ENCODE results near the gene PRAMEF18.
"Not testable (repeated sequence)": the region's sequence is repeated elsewhere in the genome, so short reads cannot be mapped to it uniquely, and the experiment has no call there.

Gene PRAMEF18

DNA sequence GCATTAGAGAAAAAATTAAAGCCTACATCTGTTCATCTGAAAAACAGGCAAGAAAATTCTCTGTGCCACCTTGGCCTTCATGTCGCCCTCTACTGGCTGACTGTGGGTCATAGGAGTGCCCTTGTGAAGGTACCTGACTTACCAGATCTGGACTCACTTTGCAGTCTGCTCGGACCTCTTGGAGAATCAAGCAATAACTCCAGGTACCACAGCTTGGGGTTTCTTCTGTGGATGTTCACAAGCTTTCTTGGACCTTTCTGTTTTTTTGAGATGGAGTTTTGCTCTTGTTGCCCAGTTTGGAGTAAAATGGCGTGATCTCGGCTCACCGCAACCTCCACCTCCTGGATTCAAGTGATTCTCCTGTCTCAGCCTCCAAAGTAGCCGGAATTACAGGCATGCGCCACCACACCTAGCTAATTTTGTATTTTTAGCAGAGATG, 2.4 kb upstream of the PRAMEF18 start:
- Histone ChIP-seq H3K9ac (ENCODE audit: insufficient read length) (no peak overlapping the region), H3K36me3 (ENCODE audit: insufficient read depth, low read length) (no peaks in the 10 kb centered on the region), H3K4me3 (no peak overlapping the region), H3K27ac (no peak overlapping the region), H3K9me3 (ENCODE audit: low read depth, low read length) (no peaks in the 10 kb centered on the region)
- no peak for DNase-seq (ENCODE audit: low read depth, low spot score)
- no peak for TF ChIP-seq EZH2 (IDR thresholded peaks at IDR 0.05)
- no peak for TF ChIP-seq POLR2AphosphoS5 (IDR thresholded peaks at IDR 0.05; ENCODE audit: borderline replicate concordance, low read depth, low read length)
- no peak for TF ChIP-seq FOXP2 (optimal IDR thresholded peaks at IDR 0.05; ENCODE audit: control extremely low read depth, extremely low read length, insufficient read depth)

DNA sequence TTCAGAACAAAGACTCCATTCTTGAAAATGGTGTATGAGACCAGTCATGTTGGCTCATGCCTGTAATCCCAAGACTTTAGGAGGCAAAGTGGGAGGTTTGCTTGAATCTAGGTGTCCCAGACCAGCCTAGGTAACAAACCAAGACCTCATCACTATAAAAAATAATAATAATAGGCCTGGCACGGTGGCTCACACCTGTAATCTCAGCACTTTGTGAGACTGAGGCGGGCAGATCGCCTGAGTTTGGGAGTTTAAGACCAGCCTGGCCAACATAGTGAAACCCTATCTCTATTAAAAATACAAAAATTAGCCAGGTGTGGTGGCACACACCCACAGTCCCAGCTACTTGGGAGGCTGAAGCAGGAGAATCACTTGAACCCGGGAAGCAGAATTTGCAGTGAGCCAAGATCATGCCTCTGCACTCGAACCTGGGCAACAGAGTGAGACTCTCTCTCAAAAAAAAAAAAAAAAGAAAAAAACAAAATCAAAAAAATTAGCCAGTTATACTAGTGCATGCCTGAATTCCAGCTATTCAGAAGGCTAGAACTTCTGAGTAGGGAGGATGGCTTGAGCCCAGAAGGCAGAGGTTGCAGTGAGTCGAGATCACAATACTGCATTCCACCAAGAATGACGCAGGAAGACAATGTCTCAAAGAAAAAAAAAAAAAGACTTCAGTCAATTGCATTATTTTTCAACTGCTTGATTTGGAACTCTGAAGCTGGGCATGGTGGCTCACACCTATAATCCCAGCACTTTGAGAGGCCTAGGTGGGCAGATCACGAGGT, 1.5 kb upstream of the PRAMEF18 start:
- H3K27ac ChIP-seq; H3K9ac ChIP-seq (ENCODE audit: insufficient read length); H3K36me3 ChIP-seq (ENCODE audit: insufficient read depth, low read length); H3K4me3 ChIP-seq; DNase-seq (ENCODE audit: low read depth, low spot score); H3K9me3 ChIP-seq (ENCODE audit: low read depth, low read length): not testable (repeated sequence)

- Histone ChIP-seq H3K9ac (ENCODE audit: insufficient read length) (no peak overlapping the region), H3K36me3 (ENCODE audit: insufficient read depth, low read length) (no peaks in the 10 kb centered on the region), H3K27ac (no peak overlapping the region), H3K4me3 (no peak overlapping the region), H3K9me3 (ENCODE audit: low read depth, low read length) (no peaks in the 10 kb centered on the region)
- no peak for DNase-seq (ENCODE audit: low read depth, low spot score)
- TF ChIP-seq POLR2AphosphoS5 (IDR thresholded peaks at IDR 0.05; ENCODE audit: borderline replicate concordance, low read depth, low read length) (no peak), FOXP2 (optimal IDR thresholded peaks at IDR 0.05; ENCODE audit: control extremely low read depth, extremely low read length, insufficient read depth) (no peak), EZH2 (IDR thresholded peaks at IDR 0.05) (no peak)
Observed at GRCh38 chr1:13224480-13225060, 1.4 kb downstream of the PRAMEF18 start.

- H3K36me3 ChIP-seq (ENCODE audit: insufficient read depth, low read length); H3K9me3 ChIP-seq (ENCODE audit: low read depth, low read length); H3K9ac ChIP-seq (ENCODE audit: insufficient read length); H3K4me3 ChIP-seq; DNase-seq (ENCODE audit: low read depth, low spot score); H3K27ac ChIP-seq: not testable (repeated sequence)
Observed at GRCh38 chr1:13222788-13223187, 3.2 kb downstream of the PRAMEF18 start.

DNA sequence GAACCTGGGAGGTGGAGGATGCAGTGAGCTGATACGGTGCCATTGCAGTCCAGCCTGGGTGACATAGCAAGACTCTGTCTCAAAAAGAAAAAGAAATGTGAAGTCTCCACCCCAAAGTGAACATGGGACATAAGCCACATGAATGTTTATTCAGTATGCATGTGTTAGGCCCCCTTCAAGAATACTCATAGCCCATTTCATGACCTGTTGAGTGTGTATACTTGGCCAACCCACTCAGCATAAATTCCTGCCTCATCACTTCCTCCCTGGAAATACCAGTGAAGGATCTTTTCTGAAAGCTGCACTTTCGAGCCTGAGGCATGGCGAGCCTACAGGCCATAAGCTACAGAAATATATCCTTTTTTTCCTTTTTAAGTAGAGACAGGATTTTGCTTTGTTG, 6.8 kb downstream of the PRAMEF18 start:
- not testable (repeated sequence) for DNase-seq (ENCODE audit: low read depth, low spot score); H3K36me3 ChIP-seq (ENCODE audit: insufficient read depth, low read length); H3K9ac ChIP-seq (ENCODE audit: insufficient read length); H3K27ac ChIP-seq; H3K9me3 ChIP-seq (ENCODE audit: low read depth, low read length); H3K4me3 ChIP-seq

- H3K36me3 ChIP-seq (ENCODE audit: insufficient read depth, low read length); H3K9me3 ChIP-seq (ENCODE audit: low read depth, low read length); H3K4me3 ChIP-seq; H3K27ac ChIP-seq; DNase-seq (ENCODE audit: low read depth, low spot score); H3K9ac ChIP-seq (ENCODE audit: insufficient read length): not testable (repeated sequence)
Observed at GRCh38 chr1:13216619-13217018, 9.3 kb downstream of the PRAMEF18 start.

GRCh38 chr1:13208712-13209111, 17.2 kb downstream of the PRAMEF18 start:
- DNase-seq (ENCODE audit: low read depth, low spot score); H3K4me3 ChIP-seq; H3K9me3 ChIP-seq (ENCODE audit: low read depth, low read length); H3K27ac ChIP-seq; H3K36me3 ChIP-seq (ENCODE audit: insufficient read depth, low read length); H3K9ac ChIP-seq (ENCODE audit: insufficient read length): not testable (repeated sequence)

DNA sequence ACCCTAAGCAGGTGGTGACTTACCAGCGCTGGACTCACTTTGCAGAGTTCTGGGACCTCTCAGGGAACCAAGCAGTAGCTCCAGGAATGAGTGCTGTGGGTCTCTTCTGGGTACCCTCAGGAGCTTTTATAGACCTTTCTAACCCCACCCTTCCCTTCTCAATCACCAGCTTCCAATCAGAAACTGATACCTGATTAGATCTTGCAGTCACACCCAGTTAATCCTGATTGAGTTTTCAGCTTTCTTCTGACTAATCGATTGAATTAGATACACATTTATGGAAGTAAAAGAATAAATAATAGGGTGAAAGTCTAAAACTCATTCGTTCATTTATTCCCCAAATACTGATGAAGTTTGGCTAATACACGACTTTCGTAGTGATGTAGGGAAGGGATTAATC, 24.6 kb downstream of the PRAMEF18 start, which contains the start of gene PRAMEF13:
PRAMEF13 (minus strand) TSS at position 101 of the 400 bp plus-strand sequence. CDS start 1,820 bp downstream, outside the sequence.
- not testable (repeated sequence) for H3K36me3 ChIP-seq (ENCODE audit: insufficient read depth, low read length); H3K9ac ChIP-seq (ENCODE audit: insufficient read length); H3K9me3 ChIP-seq (ENCODE audit: low read depth, low read length); H3K27ac ChIP-seq; H3K4me3 ChIP-seq; DNase-seq (ENCODE audit: low read depth, low spot score)

Data from SK-N-MC (cell line).